GM12875 (cell line): Measurements from ENCODE around the gene SECISBP2.

Experiments
- H3K4me3 ChIP-seq: one replicate; pipeline ENCODE4 v1.5.1; 2011; ENCODE audit warnings: low read depth, low read length, control low read depth
- CTCF ChIP-seq: IDR thresholded peaks from 2 replicates; pipeline ENCODE4 v1.5.1; 2011; ENCODE audit warnings: low read depth, mild to moderate bottlenecking, control low read depth, inconsistent platforms, low read length, moderate library complexity, borderline replicate concordance; ENCODE audit not compliant: insufficient read depth

The SECISBP2 gene

GRCh38 chr9:89361816-89362646 lies 43.7 kb downstream of the SECISBP2 start:
- TF ChIP-seq CTCF, result no peak
- H3K4me3 ChIP-seq, result no peak overlapping the region

GRCh38 chr9:89362647-89363310 lies 44.5 kb downstream of the SECISBP2 start:
- no peak for TF ChIP-seq CTCF
- no peak overlapping the region for H3K4me3 ChIP-seq

- no peak overlapping the region for H3K4me3 ChIP-seq
- TF ChIP-seq CTCF, result no peak
Observed at GRCh38 chr9:89363311-89363670, 45.0 kb downstream of the SECISBP2 start.

GRCh38 chr9:89363921-89364665 lies 45.8 kb downstream of the SECISBP2 start:
- H3K4me3 ChIP-seq, result no peak overlapping the region
- TF ChIP-seq CTCF, result no peak

- TF ChIP-seq CTCF, result no peak
- H3K4me3 ChIP-seq, result no peak overlapping the region
Observed at GRCh38 chr9:89364666-89365531, 46.6 kb downstream of the SECISBP2 start.

- no peak for TF ChIP-seq CTCF
- no peak overlapping the region for H3K4me3 ChIP-seq
Observed at GRCh38 chr9:89365532-89365912, 47.2 kb downstream of the SECISBP2 start.
